ENCODE data around the gene TNFAIP6.
"Not testable (repeated sequence)": the region's sequence is repeated elsewhere in the genome, so short reads cannot be mapped to it uniquely, and the experiment has no call there.

TNFAIP6 gene

GRCh38 chr2:151410485-151410834 lies 53.1 kb downstream of the TNFAIP6 start:
- peak; percentile 72 for FAIRE-seq
- DNase-seq (ENCODE audit: insufficient read length, low spot score), result no peak

DNA sequence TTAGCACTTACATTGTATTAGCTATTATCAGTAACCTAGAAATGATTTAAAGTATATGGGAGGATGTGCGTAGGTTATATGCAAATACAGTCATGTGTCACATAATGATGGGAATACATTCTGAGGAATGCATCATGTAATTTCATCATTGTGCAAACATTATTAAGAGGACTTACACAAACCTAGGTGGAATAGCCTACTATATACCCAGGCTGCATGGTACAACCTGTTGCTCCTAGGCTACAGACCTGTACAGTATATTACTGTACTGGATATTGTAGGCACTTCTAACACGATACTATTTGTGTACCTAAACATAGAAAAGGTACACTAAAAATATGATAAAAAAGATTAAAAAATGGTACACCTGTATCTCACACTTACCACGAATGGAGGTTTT lies 60.3 kb downstream of the TNFAIP6 start:
- FAIRE-seq, result no peak

GRCh38 chr2:151421681-151422080 lies 64.3 kb downstream of the TNFAIP6 start:
- FAIRE-seq; DNase-seq (ENCODE audit: insufficient read length, low spot score): not testable (repeated sequence)

More for the DNA sequence above, 60.3 kb downstream of the TNFAIP6 start:
- no peak for DNase-seq (ENCODE audit: insufficient read length, low spot score)

DNA sequence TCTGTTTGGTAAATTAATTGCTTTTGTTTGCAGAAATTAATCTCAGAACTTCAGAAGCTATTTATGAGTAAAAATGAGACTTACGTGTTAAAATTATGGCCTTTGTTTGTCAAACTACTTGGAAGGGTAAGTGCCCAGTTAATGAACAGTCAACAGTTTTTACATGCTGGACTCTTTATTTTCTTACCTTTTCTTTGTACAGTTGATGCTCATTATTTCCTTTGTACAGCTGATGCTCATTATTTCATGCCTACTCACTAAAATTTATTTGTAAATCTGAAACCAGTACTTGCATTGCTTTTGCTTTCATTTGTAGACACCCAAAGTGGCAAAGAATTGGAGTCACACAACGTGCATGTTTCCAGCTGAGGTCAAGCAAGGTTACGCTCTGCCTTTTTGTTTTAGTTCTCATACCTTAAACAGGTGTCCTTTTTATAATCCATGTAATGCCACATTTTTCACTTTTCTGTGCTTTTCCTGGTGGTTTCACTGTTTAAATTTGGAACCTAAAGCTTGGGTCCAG lies 65.6 kb downstream of the TNFAIP6 start:
- FAIRE-seq, result peak; percentile 92

DNA sequence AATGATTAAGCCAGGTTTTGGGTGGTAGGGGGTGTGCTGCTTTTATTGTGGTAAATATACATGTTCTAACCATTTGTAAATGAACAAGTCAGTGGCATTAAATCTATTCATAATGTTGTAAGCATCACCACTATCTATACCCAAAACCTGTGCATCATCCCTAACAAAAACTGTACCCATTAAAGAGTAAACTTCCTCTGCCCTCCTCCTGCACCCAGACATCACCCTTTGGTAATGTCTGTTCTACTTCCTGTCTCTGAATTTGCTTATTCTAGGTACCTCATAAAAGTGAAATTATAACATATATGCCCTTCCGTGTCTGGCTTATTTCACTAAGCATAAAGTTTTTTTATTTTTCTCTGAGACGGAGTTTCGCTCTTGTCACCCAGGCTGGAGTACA lies 66.4 kb downstream of the TNFAIP6 start:
- DNase-seq (ENCODE audit: insufficient read length, low spot score) (no peak), FAIRE-seq (peak; percentile 28)

More for the DNA sequence above, 65.6 kb downstream of the TNFAIP6 start:
- no peak for DNase-seq (ENCODE audit: insufficient read length, low spot score)

Data from GM19239 (cell line).